HG03097 (cell line): ENCODE results near the gene CRB3.

Source experiments
- ATAC-seq: cut with Tn5 transposase; IDR thresholded peaks from one replicate; pipeline ENCODE4 v1.9.1; 2021; ENCODE audit not compliant: unreplicated experiment, low FRiP score

Gene CRB3

GRCh38 chr19:6431891-6432290 is 32.2 kb upstream of the CRB3 start:
- ATAC-seq: no peak

- no peak for ATAC-seq
These were observed 30.9 kb upstream of the CRB3 start for GRCh38 chr19:6433165-6433564.

- no peak for ATAC-seq
These were observed 30.4 kb upstream of the CRB3 start, which contains the start of gene SLC25A41 for GRCh38 chr19:6433663-6434062. TSS of gene SLC25A41 (minus strand) at chr19:6433763. CDS start at chr19:6433693, 70 bp downstream.

GRCh38 chr19:6439743-6440142 is 24.3 kb upstream of the CRB3 start:
- ATAC-seq: no peak

- no peak for ATAC-seq
These were observed 23.2 kb upstream of the CRB3 start for GRCh38 chr19:6440905-6441304.

- no peak for ATAC-seq
These were observed 21.9 kb upstream of the CRB3 start for GRCh38 chr19:6442087-6442688.

- no peak for ATAC-seq
These were observed 20.1 kb upstream of the CRB3 start for GRCh38 chr19:6443986-6444385.

- ATAC-seq: no peak
These were observed 17.6 kb upstream of the CRB3 start for GRCh38 chr19:6446452-6446851.

- ATAC-seq: no peak
These were observed 16.0 kb upstream of the CRB3 start for GRCh38 chr19:6448045-6448444.

- ATAC-seq: no peak
These were observed 13.9 kb upstream of the CRB3 start for GRCh38 chr19:6450166-6450565.

GRCh38 chr19:6451583-6452222 is 12.4 kb upstream of the CRB3 start:
- no peak for ATAC-seq

GRCh38 chr19:6452223-6452614 is 11.9 kb upstream of the CRB3 start:
- ATAC-seq: no peak

GRCh38 chr19:6452899-6453298 is 11.2 kb upstream of the CRB3 start:
- no peak for ATAC-seq

GRCh38 chr19:6453951-6454565 is 10.0 kb upstream of the CRB3 start:
- no peak for ATAC-seq

GRCh38 chr19:6455924-6456323 is 8.1 kb upstream of the CRB3 start:
- no peak for ATAC-seq

- ATAC-seq: no peak
These were observed 5.9 kb upstream of the CRB3 start for GRCh38 chr19:6457958-6458694.

GRCh38 chr19:6458695-6459261 is 5.3 kb upstream of the CRB3 start:
- ATAC-seq: no peak

- peak; percentile 35 for ATAC-seq
These were observed 4.6 kb upstream of the CRB3 start, which contains the start of gene SLC25A23 for GRCh38 chr19:6459262-6460098. TSS of gene SLC25A23 (minus strand) at chr19:6459792. CDS start at chr19:6459628, 164 bp downstream.

- ATAC-seq: peak; percentile 82
These were observed 3.8 kb upstream of the CRB3 start for GRCh38 chr19:6460099-6460884.
